DOHH2 (cell line): ENCODE results near the gene FNDC4.

Experiments
- CTCF ChIP-seq: fragments of 200-600 bp; sonication (generic); IDR thresholded peaks from one replicate; pipeline ENCODE4 v1.5.1; 2014; ENCODE audit warnings: antibody characterized with exemption, mild to moderate bottlenecking, low read depth, low read length; ENCODE audit not compliant: poor library complexity, severe bottlenecking
- EZH2phosphoT487 ChIP-seq: fragments of 200-600 bp; sonication (generic); IDR thresholded peaks from 2 replicates; pipeline ENCODE4 v1.6.1; 2017; ENCODE audit warnings: borderline replicate concordance, mild to moderate bottlenecking, antibody characterized with exemption, low read length, moderate library complexity, mixed read lengths

- TF ChIP-seq CTCF (no peak), EZH2phosphoT487 (no peak)
Observed at GRCh38 chr2:27441958-27442919, 52.8 kb downstream of the FNDC4 start, which contains the start of gene KRTCAP3.
